GM12878 (cell line): Measurements from ENCODE around the gene RNASE12. TPM values are rescaled to one million over a fixed set of nuclear protein-coding genes. Genes with fewer than 3 reads are reported as not detected.

Experiments used
- ASH2L ChIP-seq: fragments of 300-600, 200-600 bp; sonication (generic); IDR thresholded peaks from 2 replicates; pipeline ENCODE4 v1.6.1; 2017; ENCODE audit warnings: low read depth, mild to moderate bottlenecking, borderline replicate concordance
- ATF3 ChIP-seq: IDR thresholded peaks from 2 replicates; pipeline ENCODE4 v1.6.1; 2011; ENCODE audit warnings: low read depth, mild to moderate bottlenecking, low read length, moderate library complexity, borderline replicate concordance; ENCODE audit errors: extremely low read depth
- ATF7 ChIP-seq: fragments of 450-650 bp; IDR thresholded peaks from 2 replicates; pipeline ENCODE4 v1.6.1; 2016; ENCODE audit warnings: low read depth, mild to moderate bottlenecking
- CBX3 ChIP-seq: fragments of 200-600 bp; sonication (generic); IDR thresholded peaks from 2 replicates; pipeline ENCODE4 v1.6.1; 2016; ENCODE audit warnings: low read depth, borderline replicate concordance
- CBX5 ChIP-seq: sonication (generic); IDR thresholded peaks from 2 replicates; pipeline ENCODE4 v1.6.1; 2016; ENCODE audit warnings: low read depth, moderate library complexity, mild to moderate bottlenecking, inconsistent platforms
- CEBPB ChIP-seq, 2 experiments: fragments of 150-350 bp in 1 of 2; IDR thresholded peaks; 2 replicates each; pipeline ENCODE4 v1.6.1; 2012 to 2014; ENCODE audit warnings: low read depth in 2 of 2, low read length in 2 of 2, borderline replicate concordance in 1 of 2, inconsistent platforms in 1 of 2
- CHD2 ChIP-seq: IDR thresholded peaks from 2 replicates; pipeline ENCODE4 v1.6.1; 2011; ENCODE audit warnings: low read depth, low read length, improper control_type of control experiment, borderline replicate concordance
- CUX1 ChIP-seq: IDR thresholded peaks from 2 replicates; pipeline ENCODE4 v1.6.1; 2012; ENCODE audit warnings: improper control_type of control experiment, low read depth, low read length; ENCODE audit not compliant: insufficient replicate concordance
- ESRRA ChIP-seq: IDR thresholded peaks from 2 replicates; pipeline ENCODE4 v1.6.1; 2012; ENCODE audit warnings: mild to moderate bottlenecking, low read length, improper control_type of control experiment
- JUNB ChIP-seq: IDR thresholded peaks from 2 replicates; pipeline ENCODE4 v1.6.1; 2016; ENCODE audit warnings: antibody characterized with exemption, mild to moderate bottlenecking
- JUND ChIP-seq: IDR thresholded peaks from 2 replicates; pipeline ENCODE4 v1.6.1; 2012; ENCODE audit warnings: low read depth, mild to moderate bottlenecking, low read length, improper control_type of control experiment, moderate library complexity
- NFIC ChIP-seq: IDR thresholded peaks from 2 replicates; pipeline ENCODE4 v1.6.1; 2012; ENCODE audit warnings: low read depth, mild to moderate bottlenecking, inconsistent platforms, low read length, moderate library complexity
- NR2C2 ChIP-seq: IDR thresholded peaks from 2 replicates; pipeline ENCODE4 v1.6.1; 2011; ENCODE audit warnings: borderline replicate concordance, low read depth; ENCODE audit not compliant: control insufficient read depth, insufficient read length
- POLR2AphosphoS2 ChIP-seq: IDR thresholded peaks from 2 replicates; pipeline ENCODE4 v1.6.1; 2011; ENCODE audit warnings: low read depth, mild to moderate bottlenecking, low read length, improper control_type of control experiment, moderate library complexity
- RAD21 ChIP-seq: IDR thresholded peaks from 2 replicates; pipeline ENCODE4 v1.6.1; 2011; ENCODE audit warnings: mild to moderate bottlenecking, low read depth, low read length, moderate library complexity; ENCODE audit not compliant: insufficient read depth
- SKIL ChIP-seq: fragments of 450-650 bp; IDR thresholded peaks from 2 replicates; pipeline ENCODE4 v1.6.1; 2017; ENCODE audit warnings: mild to moderate bottlenecking, low read depth, inconsistent platforms; ENCODE audit not compliant: poor library complexity, severe bottlenecking
- SMC3 ChIP-seq: IDR thresholded peaks from 2 replicates; pipeline ENCODE4 v1.6.1; 2011; ENCODE audit warnings: low read length, improper control_type of control experiment, borderline replicate concordance
- SREBF1 ChIP-seq: IDR thresholded peaks from 2 replicates; pipeline ENCODE4 v1.6.1; 2012; ENCODE audit warnings: mild to moderate bottlenecking, low read length
- SRF ChIP-seq, 2 experiments: IDR thresholded peaks; 2 replicates each; pipeline ENCODE4 v1.6.1; 2011; ENCODE audit warnings: low read depth in 2 of 2, low read length in 2 of 2, mild to moderate bottlenecking in 1 of 2, moderate library complexity in 1 of 2
- TCF3 ChIP-seq: IDR thresholded peaks from 2 replicates; pipeline ENCODE4 v1.6.1; 2012; ENCODE audit warnings: low read depth, mild to moderate bottlenecking, low read length, borderline replicate concordance; ENCODE audit not compliant: insufficient read depth
- polyA plus RNA-seq, 11 experiments: library from polyadenylated mRNA; depleted of rRNA in 4 of 11; unstranded in 6 of 11; stranded (reverse) in 5 of 11; fragments of >200 nt; fragmentation: Nextera tagmentation in 4 of 11; fragmentation: Illumina TruSeq in 1 of 11; extraction: Ambion mirVana in 4 of 11; extraction: Trizol in 1 of 11; gene quantifications; 1 replicate in 1 of 11; 2 replicates in 10 of 11; pipeline versions ENCODE4 v1.2.1 to v1.2.3, GENCODE V29; 2011 to 2016; ENCODE audit warnings: inconsistent platforms in 2 of 11, missing spikeins in 2 of 11, low read depth in 1 of 11
- total RNA-seq, 4 experiments: library from RNA; depleted of rRNA in 3 of 4; stranded (reverse); fragments of >200 nt in 3 of 4; fragmentation: Illumina TruSeq in 1 of 4; extraction: Trizol in 1 of 4; gene quantifications; 2 replicates each; pipeline versions ENCODE4 v1.2.1 to v1.2.3, GENCODE V29; 2013 to 2021
- TF ChIP-seq, protein P1 (sequence below): IDR thresholded peaks from 2 replicates; pipeline ENCODE4 v1.6.1; 2011; ENCODE audit warnings: borderline replicate concordance, low read depth, mild to moderate bottlenecking, moderate library complexity, mixed read lengths, low read length; ENCODE audit not compliant: insufficient read depth; ENCODE audit errors: extremely low read length

Gene RNASE12
- total and polyA plus RNA-seq, 10 of the 15 experiments (the other 5 are each of a cell fraction or from before 2014, with no cell fraction given) = not detected

DNA sequence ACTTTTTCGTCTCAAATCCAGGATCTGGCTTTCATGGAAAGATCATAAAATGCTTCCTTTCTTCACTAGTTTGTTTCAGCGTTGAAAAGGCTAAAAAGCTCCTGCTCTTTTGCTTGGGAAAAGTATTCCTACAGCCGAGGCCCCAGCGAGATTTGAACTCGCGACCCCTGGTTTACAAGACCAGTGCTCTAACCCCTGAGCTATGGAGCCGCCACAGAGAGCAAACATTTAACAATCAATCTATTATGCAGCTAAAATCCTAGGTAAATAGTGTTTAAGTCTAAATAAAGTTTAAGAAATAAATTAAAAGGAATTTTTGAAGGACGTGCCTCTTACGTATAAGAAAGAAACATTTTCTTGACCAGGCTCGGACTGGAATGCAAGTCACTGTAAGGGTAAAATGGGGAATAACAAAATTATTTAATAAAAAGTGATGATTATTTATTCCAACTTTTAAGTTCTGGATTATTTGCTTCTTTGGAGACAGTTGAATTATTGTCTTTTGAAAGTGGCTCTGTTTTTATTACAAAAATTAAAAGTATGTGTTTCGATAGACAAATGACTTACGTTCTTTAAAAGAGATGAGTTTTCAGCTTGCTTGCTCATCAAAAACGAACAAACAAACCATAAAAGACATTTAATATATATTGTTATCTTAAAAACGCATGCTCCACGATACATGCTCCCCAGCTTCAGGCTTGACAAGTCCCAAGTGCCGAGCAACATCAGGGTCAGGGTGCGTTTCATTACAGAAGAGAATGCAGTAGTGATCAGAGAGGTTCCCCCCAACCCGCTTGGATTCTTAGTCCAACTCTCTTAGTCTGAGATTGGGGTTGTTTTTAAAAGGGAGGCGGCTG lies 40.1 kb upstream of the RNASE12 start (continued):
- no peak for TF ChIP-seq CUX1
- TF ChIP-seq NR2C2 = no peak
- no peak for TF ChIP-seq SRF (IDR thresholded peaks at IDR 0.05; ENCODE audit: low read depth in 2 of 2, low read length in 2 of 2)
- TF ChIP-seq NFIC = no peak
- no peak for TF ChIP-seq JUND
- TF ChIP-seq RAD21 = no peak
- TF ChIP-seq, protein P1, sequence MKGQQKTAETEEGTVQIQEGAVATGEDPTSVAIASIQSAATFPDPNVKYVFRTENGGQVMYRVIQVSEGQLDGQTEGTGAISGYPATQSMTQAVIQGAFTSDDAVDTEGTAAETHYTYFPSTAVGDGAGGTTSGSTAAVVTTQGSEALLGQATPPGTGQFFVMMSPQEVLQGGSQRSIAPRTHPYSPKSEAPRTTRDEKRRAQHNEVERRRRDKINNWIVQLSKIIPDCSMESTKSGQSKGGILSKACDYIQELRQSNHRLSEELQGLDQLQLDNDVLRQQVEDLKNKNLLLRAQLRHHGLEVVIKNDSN = no peak
- peak; percentile 25; the same call in 1 of the 2 replicates for TF ChIP-seq CBX5
- TF ChIP-seq ATF3 = no peak
- no peak for TF ChIP-seq ASH2L
- no peak for TF ChIP-seq SREBF1
- no peak for TF ChIP-seq JUNB
- no peak for TF ChIP-seq TCF3
- peak; percentile 79 for TF ChIP-seq SKIL
- no peak for TF ChIP-seq CBX3
- no peak for TF ChIP-seq POLR2AphosphoS2
- no peak for TF ChIP-seq SMC3
- no peak for TF ChIP-seq CEBPB (IDR thresholded peaks at IDR 0.05; ENCODE audit: borderline replicate concordance in 1 of 2, low read depth in 2 of 2, low read length in 2 of 2)
- TF ChIP-seq ESRRA = no peak
- no peak for TF ChIP-seq CHD2
- TF ChIP-seq ATF7 = no peak
